ENCODE data around the gene BCORL1.

DNA sequence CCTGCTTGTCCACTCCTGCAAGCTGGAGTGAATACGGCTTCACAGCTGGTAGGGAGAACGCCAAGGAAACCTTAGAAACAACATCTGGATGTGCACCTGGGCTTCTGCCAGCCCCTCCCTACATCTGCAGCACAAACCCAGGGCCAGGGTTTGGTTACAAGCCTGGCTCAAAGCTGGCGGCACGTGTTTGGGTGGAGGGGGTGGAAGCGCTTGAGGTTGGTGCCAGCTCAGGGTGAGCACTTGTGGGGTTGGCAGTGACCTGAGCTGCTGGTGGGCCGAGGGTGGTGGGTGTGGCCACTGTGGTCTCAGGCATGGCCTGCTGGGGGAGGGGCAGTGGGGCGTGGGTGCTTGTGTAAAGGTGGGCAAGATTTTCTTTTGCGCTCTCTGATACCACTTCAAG lies 112.3 kb downstream of the BCORL1 start:
- TF ChIP-seq, protein P1, sequence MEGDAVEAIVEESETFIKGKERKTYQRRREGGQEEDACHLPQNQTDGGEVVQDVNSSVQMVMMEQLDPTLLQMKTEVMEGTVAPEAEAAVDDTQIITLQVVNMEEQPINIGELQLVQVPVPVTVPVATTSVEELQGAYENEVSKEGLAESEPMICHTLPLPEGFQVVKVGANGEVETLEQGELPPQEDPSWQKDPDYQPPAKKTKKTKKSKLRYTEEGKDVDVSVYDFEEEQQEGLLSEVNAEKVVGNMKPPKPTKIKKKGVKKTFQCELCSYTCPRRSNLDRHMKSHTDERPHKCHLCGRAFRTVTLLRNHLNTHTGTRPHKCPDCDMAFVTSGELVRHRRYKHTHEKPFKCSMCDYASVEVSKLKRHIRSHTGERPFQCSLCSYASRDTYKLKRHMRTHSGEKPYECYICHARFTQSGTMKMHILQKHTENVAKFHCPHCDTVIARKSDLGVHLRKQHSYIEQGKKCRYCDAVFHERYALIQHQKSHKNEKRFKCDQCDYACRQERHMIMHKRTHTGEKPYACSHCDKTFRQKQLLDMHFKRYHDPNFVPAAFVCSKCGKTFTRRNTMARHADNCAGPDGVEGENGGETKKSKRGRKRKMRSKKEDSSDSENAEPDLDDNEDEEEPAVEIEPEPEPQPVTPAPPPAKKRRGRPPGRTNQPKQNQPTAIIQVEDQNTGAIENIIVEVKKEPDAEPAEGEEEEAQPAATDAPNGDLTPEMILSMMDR (IDR thresholded peaks at IDR 0.05), result no peak
- TF ChIP-seq ZFX (IDR thresholded peaks at IDR 0.05; ENCODE audit: borderline replicate concordance), result no peak

Data from 22Rv1 (cell line).